GM23338 (cell line): Measurements from ENCODE around the gene FTH1. TPM values are rescaled to one million over a fixed set of nuclear protein-coding genes. Genes with fewer than 3 reads are reported as not detected.

Experiments used
- ATAC-seq: fragments of 200-7000 bp; cut with Tn5 transposase; 3 replicates; pipeline ENCODE4 v1.9.1; 2020
- DNase-seq: peaks from one replicate; pipeline ENCODE4 v3.0.0-alpha.2; 2015; ENCODE audit warnings: low spot score
- H2AFZ ChIP-seq: fragments of 200-600 bp; sonication (generic); 2 replicates; pipeline ENCODE4 v1.8.0; 2016; ENCODE audit warnings: antibody characterized with exemption, mild to moderate bottlenecking, moderate library complexity
- H3F3A ChIP-seq: fragments of 200-600 bp; sonication (generic); replicated peaks from 2 replicates; pipeline ENCODE4 v1.8.0; 2017; ENCODE audit warnings: antibody characterized with exemption, mixed run types, low read depth
- H3K27ac ChIP-seq: fragments of 200-600 bp; sonication (generic); 2 replicates; pipeline ENCODE4 v1.6.1; 2016; ENCODE audit warnings: low read depth
- H3K27me3 ChIP-seq: fragments of 200-600 bp; sonication (generic); 2 replicates; pipeline ENCODE4 v1.8.0; 2016; ENCODE audit warnings: mild to moderate bottlenecking, mixed run types, moderate library complexity; ENCODE audit not compliant: insufficient read depth
- H3K36me3 ChIP-seq: fragments of 200-600 bp; sonication (generic); 2 replicates; pipeline ENCODE4 v1.8.0; 2016; ENCODE audit warnings: mild to moderate bottlenecking; ENCODE audit not compliant: insufficient read depth
- H3K4me1 ChIP-seq: fragments of 200-600 bp; sonication (generic); 2 replicates; pipeline ENCODE4 v1.8.0; 2016; ENCODE audit warnings: mild to moderate bottlenecking, moderate library complexity; ENCODE audit not compliant: insufficient read depth
- H3K4me2 ChIP-seq: fragments of 200-600 bp; sonication (generic); 2 replicates; pipeline ENCODE4 v1.7.1; 2017; ENCODE audit warnings: mixed run types
- H3K4me3 ChIP-seq: fragments of 200-600 bp; sonication (generic); 2 replicates; pipeline ENCODE4 v1.6.1; 2016; ENCODE audit warnings: mixed run types
- H3K79me2 ChIP-seq: fragments of 200-600 bp; sonication (generic); replicated peaks from 2 replicates; pipeline ENCODE4 v1.8.0; 2017; ENCODE audit warnings: mild to moderate bottlenecking; ENCODE audit not compliant: insufficient read depth
- H3K9me2 ChIP-seq: fragments of 200-600 bp; sonication (generic); 2 replicates; pipeline ENCODE4 v1.8.0; 2017; ENCODE audit not compliant: insufficient read depth
- H4K20me1 ChIP-seq: fragments of 200-600 bp; sonication (generic); replicated peaks from 2 replicates; pipeline ENCODE4 v1.8.0; 2017; ENCODE audit warnings: mild to moderate bottlenecking; ENCODE audit not compliant: insufficient read depth
- H3K27ac Mint-ChIP-seq: 2 replicates; pipeline ENCODE4 v1.8.0; 2020; ENCODE audit warnings: inconsistent platforms, mild to moderate bottlenecking, moderate library complexity, mixed read lengths
- H3K27me3 Mint-ChIP-seq: 3 replicates; pipeline ENCODE4 v1.8.0; 2022; ENCODE audit warnings: low read depth, mild to moderate bottlenecking, moderate library complexity, mixed read lengths, inconsistent platforms; ENCODE audit not compliant: insufficient read depth, poor library complexity
- H3K36me3 Mint-ChIP-seq: 3 replicates; pipeline ENCODE4 v1.8.0; 2021; ENCODE audit warnings: low read depth, mild to moderate bottlenecking, inconsistent platforms, moderate library complexity, mixed read lengths
- H3K4me1 Mint-ChIP-seq: 3 replicates; pipeline ENCODE4 v1.8.0; 2020; ENCODE audit warnings: mild to moderate bottlenecking, inconsistent platforms, mixed read lengths
- H3K4me3 Mint-ChIP-seq: 3 replicates; pipeline ENCODE4 v1.8.0; 2021; ENCODE audit warnings: moderate library complexity, mild to moderate bottlenecking, inconsistent platforms, mixed read lengths
- H3K9me3 Mint-ChIP-seq: 3 replicates; pipeline ENCODE4 v1.8.0; 2020; ENCODE audit warnings: moderate library complexity, mild to moderate bottlenecking, inconsistent platforms, mixed read lengths
- CREB1 ChIP-seq: fragments of 250-450 bp; sonication (Bioruptor Pico); IDR thresholded peaks from 2 replicates; pipeline ENCODE4 v1.5.0; 2020; ENCODE audit warnings: low read depth, mild to moderate bottlenecking, moderate library complexity
- EZH2 ChIP-seq: fragments of 200-600 bp; sonication (generic); IDR thresholded peaks from one replicate; pipeline ENCODE4 v1.8.0; 2017; ENCODE audit warnings: antibody characterized with exemption, mild to moderate bottlenecking, low read depth; ENCODE audit not compliant: unreplicated experiment
- EZH2phosphoT487 ChIP-seq: fragments of 200-600 bp; sonication (generic); IDR thresholded peaks from one replicate; pipeline ENCODE4 v1.8.1; 2018; ENCODE audit warnings: antibody characterized with exemption; ENCODE audit not compliant: unreplicated experiment
- JUNB ChIP-seq: IDR thresholded peaks from one replicate; pipeline ENCODE4 v1.6.1; 2016; ENCODE audit warnings: antibody characterized with exemption; ENCODE audit not compliant: unreplicated experiment
- NANOG ChIP-seq: IDR thresholded peaks from 2 replicates; pipeline ENCODE4 v1.6.1; 2016; ENCODE audit warnings: antibody characterized with exemption, borderline replicate concordance
- POLR2AphosphoS5 ChIP-seq: IDR thresholded peaks from 2 replicates; pipeline ENCODE4 v1.6.1; 2016; ENCODE audit warnings: antibody characterized with exemption, low read depth
- STAT1 ChIP-seq: IDR thresholded peaks from one replicate; pipeline ENCODE4 v1.6.1; 2016; ENCODE audit warnings: antibody characterized with exemption; ENCODE audit not compliant: unreplicated experiment
- ZNF114 ChIP-seq: fragments of 250-450 bp; sonication (Bioruptor Pico); IDR thresholded peaks from 2 replicates; pipeline ENCODE4 v1.5.0; 2020; ENCODE audit warnings: mild to moderate bottlenecking, moderate library complexity
- ZNF331 ChIP-seq: fragments of 250-450 bp; sonication (Bioruptor Pico); IDR thresholded peaks from 2 replicates; pipeline ENCODE4 v1.5.0; 2020; ENCODE audit warnings: low read depth, mild to moderate bottlenecking, moderate library complexity
- polyA plus RNA-seq: library from polyadenylated mRNA; unstranded; fragments of >200 nt; fragmentation: Nextera tagmentation; extraction: Ambion mirVana; gene quantifications from 2 replicates; pipeline ENCODE4 v1.2.1, GENCODE V29; 2016
- total RNA-seq: library from RNA; depleted of rRNA; stranded (reverse); fragments of >200 nt; shearing (Covaris generic); gene quantifications from 2 replicates; pipeline ENCODE4 v1.2.3, GENCODE V29; 2014
- TF ChIP-seq, protein P1 (sequence below): IDR thresholded peaks from 2 replicates; pipeline ENCODE4 v1.6.1; 2016; ENCODE audit warnings: antibody characterized with exemption
- TF ChIP-seq, protein P2 (sequence below): IDR thresholded peaks from one replicate; pipeline ENCODE4 v1.6.1; 2018; ENCODE audit warnings: antibody characterized with exemption; ENCODE audit not compliant: unreplicated experiment
- TF ChIP-seq, protein P3 (sequence below): fragments of 250-450 bp; sonication (Bioruptor Pico); IDR thresholded peaks from 2 replicates; pipeline ENCODE4 v1.5.0; 2020; ENCODE audit warnings: mild to moderate bottlenecking, moderate library complexity
- TF ChIP-seq, protein P4 (sequence below), 2 experiments: fragments of 200-600 bp in 1 of 2; sonication (generic) in 1 of 2; conservative IDR thresholded peaks; 2 replicates each; pipeline versions ENCODE4 v1.5.1 to v1.6.1; 2016 to 2017; ENCODE audit warnings: antibody characterized with exemption in 2 of 2, low read depth in 2 of 2, mild to moderate bottlenecking in 2 of 2, moderate library complexity in 1 of 2

The FTH1 gene
- total and polyA plus RNA-seq, 2 experiments from 2014 or later, result 718 to 2,750 TPM

GRCh38 chr11:61940466-61940865 lies 27.0 kb downstream of the FTH1 start:
- no peaks in the 10 kb centered on the region; the same call in 2 of the 3 replicates for H3K36me3 Mint-ChIP-seq
- H3K27me3 Mint-ChIP-seq, result no peaks in the 10 kb centered on the region
- H3K4me1 Mint-ChIP-seq, result no peaks in the 10 kb centered on the region
- TF ChIP-seq, protein P1, sequence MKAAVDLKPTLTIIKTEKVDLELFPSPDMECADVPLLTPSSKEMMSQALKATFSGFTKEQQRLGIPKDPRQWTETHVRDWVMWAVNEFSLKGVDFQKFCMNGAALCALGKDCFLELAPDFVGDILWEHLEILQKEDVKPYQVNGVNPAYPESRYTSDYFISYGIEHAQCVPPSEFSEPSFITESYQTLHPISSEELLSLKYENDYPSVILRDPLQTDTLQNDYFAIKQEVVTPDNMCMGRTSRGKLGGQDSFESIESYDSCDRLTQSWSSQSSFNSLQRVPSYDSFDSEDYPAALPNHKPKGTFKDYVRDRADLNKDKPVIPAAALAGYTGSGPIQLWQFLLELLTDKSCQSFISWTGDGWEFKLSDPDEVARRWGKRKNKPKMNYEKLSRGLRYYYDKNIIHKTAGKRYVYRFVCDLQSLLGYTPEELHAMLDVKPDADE, result no peak
- no peak for TF ChIP-seq NANOG
- TF ChIP-seq STAT1, result no peak
- no peak for TF ChIP-seq EZH2phosphoT487
- TF ChIP-seq EZH2, result no peak
- TF ChIP-seq ZNF331 (CRISPR knock-in tag), result no peak
- TF ChIP-seq, protein P2, sequence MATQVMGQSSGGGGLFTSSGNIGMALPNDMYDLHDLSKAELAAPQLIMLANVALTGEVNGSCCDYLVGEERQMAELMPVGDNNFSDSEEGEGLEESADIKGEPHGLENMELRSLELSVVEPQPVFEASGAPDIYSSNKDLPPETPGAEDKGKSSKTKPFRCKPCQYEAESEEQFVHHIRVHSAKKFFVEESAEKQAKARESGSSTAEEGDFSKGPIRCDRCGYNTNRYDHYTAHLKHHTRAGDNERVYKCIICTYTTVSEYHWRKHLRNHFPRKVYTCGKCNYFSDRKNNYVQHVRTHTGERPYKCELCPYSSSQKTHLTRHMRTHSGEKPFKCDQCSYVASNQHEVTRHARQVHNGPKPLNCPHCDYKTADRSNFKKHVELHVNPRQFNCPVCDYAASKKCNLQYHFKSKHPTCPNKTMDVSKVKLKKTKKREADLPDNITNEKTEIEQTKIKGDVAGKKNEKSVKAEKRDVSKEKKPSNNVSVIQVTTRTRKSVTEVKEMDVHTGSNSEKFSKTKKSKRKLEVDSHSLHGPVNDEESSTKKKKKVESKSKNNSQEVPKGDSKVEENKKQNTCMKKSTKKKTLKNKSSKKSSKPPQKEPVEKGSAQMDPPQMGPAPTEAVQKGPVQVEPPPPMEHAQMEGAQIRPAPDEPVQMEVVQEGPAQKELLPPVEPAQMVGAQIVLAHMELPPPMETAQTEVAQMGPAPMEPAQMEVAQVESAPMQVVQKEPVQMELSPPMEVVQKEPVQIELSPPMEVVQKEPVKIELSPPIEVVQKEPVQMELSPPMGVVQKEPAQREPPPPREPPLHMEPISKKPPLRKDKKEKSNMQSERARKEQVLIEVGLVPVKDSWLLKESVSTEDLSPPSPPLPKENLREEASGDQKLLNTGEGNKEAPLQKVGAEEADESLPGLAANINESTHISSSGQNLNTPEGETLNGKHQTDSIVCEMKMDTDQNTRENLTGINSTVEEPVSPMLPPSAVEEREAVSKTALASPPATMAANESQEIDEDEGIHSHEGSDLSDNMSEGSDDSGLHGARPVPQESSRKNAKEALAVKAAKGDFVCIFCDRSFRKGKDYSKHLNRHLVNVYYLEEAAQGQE, result no peak
- no peak for TF ChIP-seq POLR2AphosphoS5
- TF ChIP-seq ZNF114, result no peak
- TF ChIP-seq, protein P3, sequence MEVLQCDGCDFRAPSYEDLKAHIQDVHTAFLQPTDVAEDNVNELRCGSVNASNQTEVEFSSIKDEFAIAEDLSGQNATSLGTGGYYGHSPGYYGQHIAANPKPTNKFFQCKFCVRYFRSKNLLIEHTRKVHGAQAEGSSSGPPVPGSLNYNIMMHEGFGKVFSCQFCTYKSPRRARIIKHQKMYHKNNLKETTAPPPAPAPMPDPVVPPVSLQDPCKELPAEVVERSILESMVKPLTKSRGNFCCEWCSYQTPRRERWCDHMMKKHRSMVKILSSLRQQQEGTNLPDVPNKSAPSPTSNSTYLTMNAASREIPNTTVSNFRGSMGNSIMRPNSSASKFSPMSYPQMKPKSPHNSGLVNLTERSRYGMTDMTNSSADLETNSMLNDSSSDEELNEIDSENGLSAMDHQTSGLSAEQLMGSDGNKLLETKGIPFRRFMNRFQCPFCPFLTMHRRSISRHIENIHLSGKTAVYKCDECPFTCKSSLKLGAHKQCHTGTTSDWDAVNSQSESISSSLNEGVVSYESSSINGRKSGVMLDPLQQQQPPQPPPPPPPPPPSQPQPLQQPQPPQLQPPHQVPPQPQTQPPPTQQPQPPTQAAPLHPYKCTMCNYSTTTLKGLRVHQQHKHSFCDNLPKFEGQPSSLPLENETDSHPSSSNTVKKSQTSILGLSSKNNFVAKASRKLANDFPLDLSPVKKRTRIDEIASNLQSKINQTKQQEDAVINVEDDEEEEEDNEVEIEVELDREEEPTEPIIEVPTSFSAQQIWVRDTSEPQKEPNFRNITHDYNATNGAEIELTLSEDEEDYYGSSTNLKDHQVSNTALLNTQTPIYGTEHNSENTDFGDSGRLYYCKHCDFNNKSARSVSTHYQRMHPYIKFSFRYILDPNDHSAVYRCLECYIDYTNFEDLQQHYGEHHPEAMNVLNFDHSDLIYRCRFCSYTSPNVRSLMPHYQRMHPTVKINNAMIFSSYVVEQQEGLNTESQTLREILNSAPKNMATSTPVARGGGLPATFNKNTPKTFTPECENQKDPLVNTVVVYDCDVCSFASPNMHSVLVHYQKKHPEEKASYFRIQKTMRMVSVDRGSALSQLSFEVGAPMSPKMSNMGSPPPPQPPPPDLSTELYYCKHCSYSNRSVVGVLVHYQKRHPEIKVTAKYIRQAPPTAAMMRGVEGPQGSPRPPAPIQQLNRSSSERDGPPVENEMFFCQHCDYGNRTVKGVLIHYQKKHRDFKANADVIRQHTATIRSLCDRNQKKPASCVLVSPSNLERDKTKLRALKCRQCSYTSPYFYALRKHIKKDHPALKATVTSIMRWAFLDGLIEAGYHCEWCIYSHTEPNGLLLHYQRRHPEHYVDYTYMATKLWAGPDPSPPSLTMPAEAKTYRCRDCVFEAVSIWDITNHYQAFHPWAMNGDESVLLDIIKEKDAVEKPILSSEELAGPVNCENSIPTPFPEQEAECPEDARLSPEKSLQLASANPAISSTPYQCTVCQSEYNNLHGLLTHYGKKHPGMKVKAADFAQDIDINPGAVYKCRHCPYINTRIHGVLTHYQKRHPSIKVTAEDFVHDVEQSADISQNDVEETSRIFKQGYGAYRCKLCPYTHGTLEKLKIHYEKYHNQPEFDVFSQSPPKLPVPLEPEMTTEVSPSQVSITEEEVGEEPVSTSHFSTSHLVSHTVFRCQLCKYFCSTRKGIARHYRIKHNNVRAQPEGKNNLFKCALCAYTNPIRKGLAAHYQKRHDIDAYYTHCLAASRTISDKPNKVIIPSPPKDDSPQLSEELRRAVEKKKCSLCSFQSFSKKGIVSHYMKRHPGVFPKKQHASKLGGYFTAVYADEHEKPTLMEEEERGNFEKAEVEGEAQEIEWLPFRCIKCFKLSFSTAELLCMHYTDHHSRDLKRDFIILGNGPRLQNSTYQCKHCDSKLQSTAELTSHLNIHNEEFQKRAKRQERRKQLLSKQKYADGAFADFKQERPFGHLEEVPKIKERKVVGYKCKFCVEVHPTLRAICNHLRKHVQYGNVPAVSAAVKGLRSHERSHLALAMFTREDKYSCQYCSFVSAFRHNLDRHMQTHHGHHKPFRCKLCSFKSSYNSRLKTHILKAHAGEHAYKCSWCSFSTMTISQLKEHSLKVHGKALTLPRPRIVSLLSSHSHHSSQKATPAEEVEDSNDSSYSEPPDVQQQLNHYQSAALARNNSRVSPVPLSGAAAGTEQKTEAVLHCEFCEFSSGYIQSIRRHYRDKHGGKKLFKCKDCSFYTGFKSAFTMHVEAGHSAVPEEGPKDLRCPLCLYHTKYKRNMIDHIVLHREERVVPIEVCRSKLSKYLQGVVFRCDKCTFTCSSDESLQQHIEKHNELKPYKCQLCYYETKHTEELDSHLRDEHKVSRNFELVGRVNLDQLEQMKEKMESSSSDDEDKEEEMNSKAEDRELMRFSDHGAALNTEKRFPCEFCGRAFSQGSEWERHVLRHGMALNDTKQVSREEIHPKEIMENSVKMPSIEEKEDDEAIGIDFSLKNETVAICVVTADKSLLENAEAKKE (CRISPR knock-in tag), result no peak
- TF ChIP-seq CREB1 (CRISPR knock-in tag), result no peak
- TF ChIP-seq, protein P4, sequence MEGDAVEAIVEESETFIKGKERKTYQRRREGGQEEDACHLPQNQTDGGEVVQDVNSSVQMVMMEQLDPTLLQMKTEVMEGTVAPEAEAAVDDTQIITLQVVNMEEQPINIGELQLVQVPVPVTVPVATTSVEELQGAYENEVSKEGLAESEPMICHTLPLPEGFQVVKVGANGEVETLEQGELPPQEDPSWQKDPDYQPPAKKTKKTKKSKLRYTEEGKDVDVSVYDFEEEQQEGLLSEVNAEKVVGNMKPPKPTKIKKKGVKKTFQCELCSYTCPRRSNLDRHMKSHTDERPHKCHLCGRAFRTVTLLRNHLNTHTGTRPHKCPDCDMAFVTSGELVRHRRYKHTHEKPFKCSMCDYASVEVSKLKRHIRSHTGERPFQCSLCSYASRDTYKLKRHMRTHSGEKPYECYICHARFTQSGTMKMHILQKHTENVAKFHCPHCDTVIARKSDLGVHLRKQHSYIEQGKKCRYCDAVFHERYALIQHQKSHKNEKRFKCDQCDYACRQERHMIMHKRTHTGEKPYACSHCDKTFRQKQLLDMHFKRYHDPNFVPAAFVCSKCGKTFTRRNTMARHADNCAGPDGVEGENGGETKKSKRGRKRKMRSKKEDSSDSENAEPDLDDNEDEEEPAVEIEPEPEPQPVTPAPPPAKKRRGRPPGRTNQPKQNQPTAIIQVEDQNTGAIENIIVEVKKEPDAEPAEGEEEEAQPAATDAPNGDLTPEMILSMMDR (conservative IDR thresholded peaks at IDR 0.05; ENCODE audit: low read depth in 2 of 2), result no peak
- no peak for TF ChIP-seq JUNB
- H3K4me2 ChIP-seq, result no peak overlapping the region
- H3K36me3 ChIP-seq, result no peaks in the 10 kb centered on the region
- H3K27ac Mint-ChIP-seq, result no peak overlapping the region
- no peaks in the 10 kb centered on the region for H3K27me3 ChIP-seq
- H3F3A ChIP-seq, result no peaks in the 10 kb centered on the region
- H3K4me3 ChIP-seq, result no peak overlapping the region
- H2AFZ ChIP-seq, result no peak overlapping the region
- DNase-seq (no peak), ATAC-seq (no peak)
- H3K9me3 Mint-ChIP-seq, result peaks cover 20% of the 10 kb centered on the region
- H3K79me2 ChIP-seq, result no peaks in the 10 kb centered on the region
- no peak overlapping the region for H3K4me3 Mint-ChIP-seq
- H4K20me1 ChIP-seq, result no peaks in the 10 kb centered on the region
- no peaks in the 10 kb centered on the region for H3K9me2 ChIP-seq
- no peaks in the 10 kb centered on the region for H3K4me1 ChIP-seq
- no peak overlapping the region for H3K27ac ChIP-seq
